GM12878 (cell line): ENCODE data around the gene TCHP. TPM values are rescaled to one million over a fixed set of nuclear protein-coding genes. Genes with fewer than 3 reads are reported as not detected.

Experiments
- ATAC-seq: fragments of 200-7000 bp; cut with Tn5 transposase; 3 replicates; pipeline ENCODE4 v1.9.1; 2020; ENCODE audit warnings: mild to moderate bottlenecking, moderate library complexity
- BruUV-seq: library from RNA; stranded (reverse); fragments of 400-500 nt; replicated peaks from 2 replicates; lab custom pipeline; 2021; lab: Mats Ljungman, UMichigan
- CTCF ChIA-PET: fragments of 300-600 bp; sonication (Branson Sonifier 250); formaldehyde crosslinking; extraction: SDS; loops from one replicate; lab custom pipeline; 2021; ENCODE audit warnings: inconsistent platforms; lab: Yijun Ruan, JAX
- POLR2A ChIA-PET: fragments of 350-600 bp; formaldehyde crosslinking; extraction: SDS; loops from one replicate; lab custom pipeline; 2021; ENCODE audit warnings: inconsistent platforms; lab: Charles Lee
- RAD21 ChIA-PET: fragments of 300-600 bp; sonication (Branson Sonifier 250); formaldehyde crosslinking; loops from one replicate; lab custom pipeline; 2023; ENCODE audit warnings: antibody characterized with exemption; ENCODE audit not compliant: unreplicated experiment; lab: Charles Lee
- SMC1A ChIA-PET: fragments of 300-600 bp; sonication (Branson Sonifier 250); formaldehyde crosslinking; loops from one replicate; lab custom pipeline; 2023; ENCODE audit not compliant: unreplicated experiment, uncharacterized antibody; lab: Charles Lee
- DNase-seq: peaks from one replicate; pipeline ENCODE4 v3.0.0-alpha.2; 2011; ENCODE audit warnings: low read depth, low spot score
- FAIRE-seq: peaks from 3 replicates; lab custom pipeline; 2011; peaks lifted over from hg19 to GRCh38; lab: Jason Lieb, UNC
- H2AFZ ChIP-seq: 2 replicates; pipeline ENCODE4 v1.6.0; 2011; ENCODE audit warnings: low read depth, low read length, control low read depth; ENCODE audit not compliant: control insufficient read depth
- H3K27ac ChIP-seq: 2 replicates; pipeline ENCODE4 v1.5.1; 2011; ENCODE audit warnings: control low read depth; ENCODE audit not compliant: control insufficient read depth, insufficient read depth
- H3K27me3 ChIP-seq, 2 experiments: replicated peaks in 1 of 2; 2 replicates each; pipeline versions ENCODE4 v1.6.0 to v1.6.1; 2011; ENCODE audit warnings: low read length in 1 of 2; ENCODE audit not compliant: control insufficient read depth in 2 of 2, insufficient read depth in 2 of 2
- H3K36me3 ChIP-seq, 2 experiments: 2 replicates each; pipeline ENCODE4 v1.5.1; 2011; ENCODE audit warnings: low read length in 1 of 2; ENCODE audit not compliant: control insufficient read depth in 2 of 2, insufficient read depth in 2 of 2
- H3K4me1 ChIP-seq: 2 replicates; pipeline ENCODE4 v1.6.1; 2011; ENCODE audit warnings: mild to moderate bottlenecking, low read length, moderate library complexity, mixed read lengths; ENCODE audit not compliant: control insufficient read depth, insufficient read depth
- H3K4me2 ChIP-seq: 2 replicates; pipeline ENCODE4 v1.6.0; 2011; ENCODE audit warnings: control low read depth; ENCODE audit not compliant: control insufficient read depth, insufficient read depth
- H3K4me3 ChIP-seq: fragments of 200-600 bp; sonication (generic); 2 replicates; pipeline ENCODE4 v1.5.1; 2016
- H3K79me2 ChIP-seq: 2 replicates; pipeline ENCODE4 v1.6.0; 2011; ENCODE audit warnings: low read length; ENCODE audit not compliant: control insufficient read depth, insufficient read depth
- H3K9ac ChIP-seq: 2 replicates; pipeline ENCODE4 v1.8.0; 2011; ENCODE audit warnings: low read length, control low read depth, mixed read lengths; ENCODE audit not compliant: control insufficient read depth, insufficient read depth
- H3K9me3 ChIP-seq: replicated peaks from 3 replicates; pipeline ENCODE4 v1.5.1; 2011; ENCODE audit warnings: mild to moderate bottlenecking, low read length; ENCODE audit not compliant: control insufficient read depth, insufficient read depth
- H4K20me1 ChIP-seq: 2 replicates; pipeline ENCODE4 v1.6.0; 2011; ENCODE audit not compliant: control insufficient read depth, insufficient read depth
- CREM ChIP-seq: IDR thresholded peaks from 2 replicates; pipeline ENCODE4 v1.6.1; 2014; ENCODE audit warnings: antibody characterized with exemption, low read depth
- DPF2 ChIP-seq: fragments of 450-650 bp; IDR thresholded peaks from 2 replicates; pipeline ENCODE4 v1.6.1; 2017; ENCODE audit warnings: mild to moderate bottlenecking
- EGR1 ChIP-seq, 2 experiments: IDR thresholded peaks; 1 replicate in 1 of 2; 2 replicates in 1 of 2; pipeline ENCODE4 v1.6.1; 2011 to 2012; ENCODE audit warnings: low read depth in 2 of 2, low read length in 2 of 2, borderline replicate concordance in 1 of 2, mild to moderate bottlenecking in 1 of 2, moderate library complexity in 1 of 2
- EP300 ChIP-seq, 2 experiments: fragments of 150-350 bp in 1 of 2; IDR thresholded peaks; 2 replicates each; pipeline ENCODE4 v1.6.1; 2011 to 2012; ENCODE audit warnings: low read depth in 2 of 2, low read length in 2 of 2, borderline replicate concordance in 1 of 2, improper control_type of control experiment in 1 of 2, inconsistent platforms in 1 of 2; ENCODE audit not compliant: control insufficient read depth in 1 of 2
- GATAD2B ChIP-seq: fragments of 450-650 bp; conservative IDR thresholded peaks from 2 replicates; pipeline ENCODE4 v1.6.1; 2017; ENCODE audit warnings: low read depth, mild to moderate bottlenecking, moderate library complexity
- MEF2A ChIP-seq: IDR thresholded peaks from 2 replicates; pipeline ENCODE4 v1.6.1; 2011; ENCODE audit warnings: low read depth, mild to moderate bottlenecking, low read length, moderate library complexity; ENCODE audit not compliant: insufficient read depth
- MLLT1 ChIP-seq: fragments of 450-650 bp; IDR thresholded peaks from 2 replicates; pipeline ENCODE4 v1.6.1; 2016; ENCODE audit warnings: mild to moderate bottlenecking
- MYC ChIP-seq: IDR thresholded peaks from 2 replicates; pipeline ENCODE4 v1.6.1; 2011; ENCODE audit warnings: mild to moderate bottlenecking, low read length, moderate library complexity, inconsistent platforms; ENCODE audit not compliant: insufficient read depth, insufficient replicate concordance, insufficient read length, severe bottlenecking
- NFYB ChIP-seq: IDR thresholded peaks from 2 replicates; pipeline ENCODE4 v1.6.1; 2011; ENCODE audit warnings: low read depth, mild to moderate bottlenecking, low read length, improper control_type of control experiment, moderate library complexity; ENCODE audit not compliant: insufficient read depth
- RAD21 ChIP-seq: IDR thresholded peaks from 2 replicates; pipeline ENCODE4 v1.6.1; 2011; ENCODE audit warnings: mild to moderate bottlenecking, low read depth, low read length, moderate library complexity; ENCODE audit not compliant: insufficient read depth
- SMARCA5 ChIP-seq: fragments of 450-650 bp; IDR thresholded peaks from 2 replicates; pipeline ENCODE4 v1.6.1; 2017; ENCODE audit warnings: mild to moderate bottlenecking
- SP1 ChIP-seq: IDR thresholded peaks from one replicate; pipeline ENCODE4 v1.6.1; 2011; ENCODE audit warnings: low read depth, low read length
- SRF ChIP-seq, 2 experiments: IDR thresholded peaks; 2 replicates each; pipeline ENCODE4 v1.6.1; 2011; ENCODE audit warnings: low read depth in 2 of 2, low read length in 2 of 2, mild to moderate bottlenecking in 1 of 2, moderate library complexity in 1 of 2
- YY1 ChIP-seq: IDR thresholded peaks from 2 replicates; pipeline ENCODE4 v1.6.1; 2011; ENCODE audit warnings: low read depth, mild to moderate bottlenecking, low read length
- WGBS: methylation state at CpG from one replicate; pipeline ENCODE4 v1.1.6; 2016; ENCODE audit warnings: low lambda C conversion rate; ENCODE audit not compliant: insufficient replicate concordance, insufficient coverage; ENCODE audit errors: missing lambda C conversion rate; 5-methylcytosine and 5-hydroxymethylcytosine counted together
- in situ Hi-C: fragments of 300-500 bp; cut with MboI; formaldehyde crosslinking; loops from 9 replicates; pipeline ENCODE4 v1.14.3; 2018; ENCODE audit warnings: mixed read lengths
- intact Hi-C: fragments of 100-400 bp; cut with micrococcal nuclease; formaldehyde crosslinking; loops from one replicate; pipeline ENCODE4 v1.14.2; 2022; ENCODE audit not compliant: unreplicated experiment
- polyA plus RNA-seq, 11 experiments: library from polyadenylated mRNA; depleted of rRNA in 4 of 11; unstranded in 6 of 11; stranded (reverse) in 5 of 11; fragments of >200 nt; fragmentation: Nextera tagmentation in 4 of 11; fragmentation: Illumina TruSeq in 1 of 11; extraction: Ambion mirVana in 4 of 11; extraction: Trizol in 1 of 11; gene quantifications; 1 replicate in 1 of 11; 2 replicates in 10 of 11; pipeline versions ENCODE4 v1.2.1 to v1.2.3, GENCODE V29; 2011 to 2016; ENCODE audit warnings: inconsistent platforms in 2 of 11, missing spikeins in 2 of 11, low read depth in 1 of 11
- total RNA-seq, 4 experiments: library from RNA; depleted of rRNA in 3 of 4; stranded (reverse); fragments of >200 nt in 3 of 4; fragmentation: Illumina TruSeq in 1 of 4; extraction: Trizol in 1 of 4; gene quantifications; 2 replicates each; pipeline versions ENCODE4 v1.2.1 to v1.2.3, GENCODE V29; 2013 to 2021
- TF ChIP-seq, protein P1 (sequence below): fragments of 450-650 bp; IDR thresholded peaks from 2 replicates; pipeline ENCODE4 v1.6.1; 2017; ENCODE audit warnings: mild to moderate bottlenecking, moderate library complexity

Gene TCHP
- total and polyA plus RNA-seq, 10 of the 15 experiments (the other 5 are each of a cell fraction or from before 2014, with no cell fraction given), result 4.8 to 18.6 (median 15.0) TPM

GRCh38 chr12:109880043-109880931, 19.8 kb upstream of the TCHP start, which contains the start of gene GLTP:
Gene GLTP (minus strand): TSS chr12:109880541. CDS start chr12:109880374, 167 bp downstream.
- peaks cover 8% of the 10 kb centered on the region for H3K79me2 ChIP-seq
- peak within 1 kb of the TSS; percentile 98 for H3K4me2 ChIP-seq
- BruUV-seq, result no TSS peak
- H3K9me3 ChIP-seq, result no peaks in the 10 kb centered on the region
- FAIRE-seq (no peak), DNase-seq (no peak), ATAC-seq (peak; percentile 91)
- ChIA-PET RAD21 (interaction anchor here (1.0 to 1.7 kb wide), 4 partner anchors 8 to 35 kb away, joined by 3 to 9 read pairs (median 4); no protein-coding TSS in a partner anchor), SMC1A (interaction anchor here (0.9 to 6.0 kb wide), 4 partner anchors 13 to 28 kb away, joined by 3 to 47 read pairs (median 8); no protein-coding TSS in a partner anchor), POLR2A (no interaction called here), CTCF (interaction anchor here (0.6 to 4.4 kb wide), 8 partner anchors 14 to 160 kb away, joined by 3 to 55 read pairs (median 5); no protein-coding TSS in a partner anchor)
- no peak within 1 kb of the TSS; the same call in 1 of the 2 replicates for H3K27ac ChIP-seq
- H3K9ac ChIP-seq, result peak within 1 kb of the TSS; percentile 59
- peak within 1 kb of the TSS; percentile 97 for H3K4me3 ChIP-seq
- no peaks in the 10 kb centered on the region for H3K36me3 ChIP-seq
- peak within 1 kb of the TSS; percentile 90 for H2AFZ ChIP-seq
- WGBS, result under 1% methylated on average over 74 of the region's 92 CpGs
- H3K27me3 ChIP-seq, result no peaks in the 10 kb centered on the region
- H4K20me1 ChIP-seq, result 0 out of 2 replicates have a peak, but pooled peaks cover 2% of the 10 kb centered on the region
- in situ Hi-C loops (no loop called here), intact Hi-C loops (loop anchor here (1.0 to 2.0 kb wide), 2 partner anchors 27 to 75 kb away; no protein-coding TSS in a partner anchor)
- H3K4me1 ChIP-seq, result peaks cover 26% of the 10 kb centered on the region
- TF ChIP-seq DPF2, result peak; percentile 76
- TF ChIP-seq GATAD2B, result peak; percentile 86
- peak; percentile 78 for TF ChIP-seq RAD21
- no peak for TF ChIP-seq EP300 (IDR thresholded peaks at IDR 0.05; ENCODE audit: borderline replicate concordance in 1 of 2, control insufficient read depth in 1 of 2, low read depth in 2 of 2, low read length in 2 of 2)
- TF ChIP-seq MYC, result no peak
- TF ChIP-seq SRF (IDR thresholded peaks at IDR 0.05; ENCODE audit: low read depth in 2 of 2, low read length in 2 of 2), result 0 out of 4 replicates have a peak, but pooled peaks of 1 of the 2 experiments have one; percentile 12
- TF ChIP-seq MLLT1, result peak; percentile 62
- peak; percentile 78 for TF ChIP-seq YY1
- peak; percentile 94 for TF ChIP-seq SMARCA5
- TF ChIP-seq EGR1 (IDR thresholded peaks at IDR 0.05; ENCODE audit: borderline replicate concordance in 1 of 2, low read depth in 2 of 2, low read length in 2 of 2), result peak; percentile 33 to 82
- peak; percentile 66 for TF ChIP-seq CREM
- no peak for TF ChIP-seq MEF2A
- TF ChIP-seq SP1, result peak; percentile 89
- TF ChIP-seq, protein P1, sequence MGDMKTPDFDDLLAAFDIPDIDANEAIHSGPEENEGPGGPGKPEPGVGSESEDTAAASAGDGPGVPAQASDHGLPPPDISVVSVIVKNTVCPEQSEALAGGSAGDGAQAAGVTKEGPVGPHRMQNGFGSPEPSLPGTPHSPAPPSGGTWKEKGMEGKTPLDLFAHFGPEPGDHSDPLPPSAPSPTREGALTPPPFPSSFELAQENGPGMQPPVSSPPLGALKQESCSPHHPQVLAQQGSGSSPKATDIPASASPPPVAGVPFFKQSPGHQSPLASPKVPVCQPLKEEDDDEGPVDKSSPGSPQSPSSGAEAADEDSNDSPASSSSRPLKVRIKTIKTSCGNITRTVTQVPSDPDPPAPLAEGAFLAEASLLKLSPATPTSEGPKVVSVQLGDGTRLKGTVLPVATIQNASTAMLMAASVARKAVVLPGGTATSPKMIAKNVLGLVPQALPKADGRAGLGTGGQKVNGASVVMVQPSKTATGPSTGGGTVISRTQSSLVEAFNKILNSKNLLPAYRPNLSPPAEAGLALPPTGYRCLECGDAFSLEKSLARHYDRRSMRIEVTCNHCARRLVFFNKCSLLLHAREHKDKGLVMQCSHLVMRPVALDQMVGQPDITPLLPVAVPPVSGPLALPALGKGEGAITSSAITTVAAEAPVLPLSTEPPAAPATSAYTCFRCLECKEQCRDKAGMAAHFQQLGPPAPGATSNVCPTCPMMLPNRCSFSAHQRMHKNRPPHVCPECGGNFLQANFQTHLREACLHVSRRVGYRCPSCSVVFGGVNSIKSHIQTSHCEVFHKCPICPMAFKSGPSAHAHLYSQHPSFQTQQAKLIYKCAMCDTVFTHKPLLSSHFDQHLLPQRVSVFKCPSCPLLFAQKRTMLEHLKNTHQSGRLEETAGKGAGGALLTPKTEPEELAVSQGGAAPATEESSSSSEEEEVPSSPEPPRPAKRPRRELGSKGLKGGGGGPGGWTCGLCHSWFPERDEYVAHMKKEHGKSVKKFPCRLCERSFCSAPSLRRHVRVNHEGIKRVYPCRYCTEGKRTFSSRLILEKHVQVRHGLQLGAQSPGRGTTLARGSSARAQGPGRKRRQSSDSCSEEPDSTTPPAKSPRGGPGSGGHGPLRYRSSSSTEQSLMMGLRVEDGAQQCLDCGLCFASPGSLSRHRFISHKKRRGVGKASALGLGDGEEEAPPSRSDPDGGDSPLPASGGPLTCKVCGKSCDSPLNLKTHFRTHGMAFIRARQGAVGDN, result peak; percentile 63; the same call in 1 of the 2 replicates
- peak; percentile 96 for TF ChIP-seq NFYB
